Placental epithelial cell (primary cell): Measurements from ENCODE around the gene RPS3A. TPM values are rescaled to one million over a fixed set of nuclear protein-coding genes. Genes with fewer than 3 reads are reported as not detected.

ENCODE experiments used
- small RNA-seq: library from RNA; depleted of rRNA; stranded (forward); fragments of <200 nt; gene quantifications from one replicate; pipeline ENCODE3, GENCODE V24; 2012
- total RNA-seq: library from RNA; depleted of rRNA; stranded (reverse); fragments of >200 nt; gene quantifications from 2 replicates; pipeline ENCODE4 v1.2.3, GENCODE V29; 2012

RPS3A gene
- 1,805 and 2,075 TPM in 2 replicates for total RNA-seq

DNA sequence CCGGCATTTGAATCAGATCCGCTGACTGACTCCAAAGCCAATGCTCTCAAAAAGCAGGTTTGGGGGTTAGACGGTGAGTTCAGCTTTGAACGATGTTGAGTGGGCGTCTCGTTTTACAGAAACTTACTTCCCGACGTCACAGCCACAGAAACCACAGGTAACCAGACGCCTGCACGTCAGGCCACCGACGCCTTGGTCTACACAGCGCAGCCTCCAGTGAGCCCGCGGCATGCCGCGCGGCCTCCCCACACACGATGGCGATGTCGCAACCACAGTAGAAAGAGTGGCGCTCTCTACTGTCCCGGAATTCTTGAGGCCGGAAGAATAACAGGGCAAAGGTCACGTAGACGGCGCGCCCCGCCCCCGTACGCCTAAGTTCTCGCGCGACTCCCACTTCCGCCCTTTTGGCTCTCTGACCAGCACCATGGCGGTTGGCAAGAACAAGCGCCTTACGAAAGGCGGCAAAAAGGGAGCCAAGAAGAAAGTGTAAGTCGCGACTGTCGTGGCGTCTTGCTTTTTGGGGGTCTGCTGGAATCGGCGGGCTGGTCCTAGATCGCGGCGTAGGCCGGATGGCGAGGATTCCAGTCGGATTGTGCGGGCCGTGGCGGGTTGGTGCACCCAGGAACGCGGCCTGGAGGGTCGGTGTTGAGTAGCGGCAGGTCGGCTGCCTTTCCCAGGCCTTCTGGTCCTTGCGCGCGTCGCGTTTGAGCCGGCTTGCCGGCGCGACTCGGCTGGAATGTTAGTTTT, at the start of gene RPS3A:
Gene RPS3A, plus strand, starts transcription at position 400 of the 747 bp plus-strand sequence. Its CDS starts 25 bp downstream, at position 425.

Small RNA genes within 50 kb of the gene (small RNA-seq; reads per million reads assigned to genes)
- gene SNORD73A = not detected
- gene SNORD73B = 7.1 reads per million, percentile 93 among the genes with 10 or more reads in this experiment

Other genes starting within 250 kb of the RPS3A start
- gene LRBA, start 84.3 kb upstream of the RPS3A start, total RNA-seq = 30.6 and 56.8 TPM in 2 replicates
- not detected in 2 replicates for gene PRSS48, start 177.5 kb downstream of the RPS3A start, total RNA-seq
- gene SH3D19, start 226.0 kb downstream of the RPS3A start, total RNA-seq = 124 and 127 TPM in 2 replicates